Tibial nerve (tissue), 4 donors: ENCODE results near the gene GIGYF1. TPM values are rescaled to one million over a fixed set of nuclear protein-coding genes. Genes with fewer than 3 reads are reported as not detected.

Source experiments
- DNase-seq, 2 donors: peaks; one replicate each; pipeline ENCODE4 v3.0.0-alpha.2; 2019; ENCODE audit warnings: low spot score in 2 of 2
- H3K27ac ChIP-seq, 4 donors: fragments of 200-600 bp; sonication (generic) in 3 of 4; one replicate each; pipeline ENCODE4 v1.5.1; 2017 to 2019; ENCODE audit warnings: mild to moderate bottlenecking in 1 of 4
- H3K27me3 ChIP-seq, 2 donors: fragments of 200-600 bp; sonication (generic) in 1 of 2; one replicate each; pipeline versions ENCODE4 v1.5.1 to v1.6.0; 2017 to 2019
- H3K36me3 ChIP-seq, 3 donors: fragments of 200-600 bp; sonication (generic); one replicate each; pipeline ENCODE4 v1.5.1; 2018 to 2019
- H3K4me1 ChIP-seq, 4 donors: fragments of 200-600 bp; sonication (generic) in 3 of 4; one replicate each; pipeline ENCODE4 v1.5.1; 2017 to 2019
- H3K4me3 ChIP-seq, 4 donors: fragments of 200-600 bp; sonication (generic) in 3 of 4; one replicate each; pipeline ENCODE4 v1.5.1; 2017 to 2019; ENCODE audit warnings: mild to moderate bottlenecking in 1 of 4, moderate library complexity in 1 of 4
- H3K9me3 ChIP-seq, 4 donors: fragments of 200-600 bp; sonication (generic) in 3 of 4; one replicate each; pipeline ENCODE4 v1.5.1; 2017 to 2019
- EP300 ChIP-seq, 2 donors: sonication (generic); formaldehyde crosslinking; IDR thresholded peaks; one replicate each; pipeline ENCODE4 v1.6.1; 2017; ENCODE audit warnings: antibody characterized with exemption in 2 of 2, mild to moderate bottlenecking in 1 of 2
- POLR2A ChIP-seq, 2 donors: fragments of 450-650 bp; IDR thresholded peaks; one replicate each; pipeline ENCODE4 v1.6.1; 2017; ENCODE audit warnings: antibody characterized with exemption in 2 of 2, mild to moderate bottlenecking in 2 of 2, moderate library complexity in 2 of 2
- WGBS, 2 donors: methylation state at CpG; one replicate each; pipeline ENCODE4 v1.1.5; 2018; 5-methylcytosine and 5-hydroxymethylcytosine counted together
- total RNA-seq, 4 donors: library from RNA; depleted of rRNA; stranded (reverse); fragments of >200 nt; gene quantifications; one replicate each; pipeline ENCODE4 v1.1.0, GENCODE V29; 2016
- TF ChIP-seq, protein P1 (sequence below), 5 experiments: fragments of 200-600 bp in 3 of 5; fragments of 450-650 bp in 2 of 5; sonication (generic) in 3 of 5; IDR thresholded peaks; one replicate each; pipeline ENCODE4 v1.5.1; 2016 to 2019; ENCODE audit warnings: antibody characterized with exemption in 5 of 5, mild to moderate bottlenecking in 3 of 5, moderate library complexity in 2 of 5

The GIGYF1 gene
- total RNA-seq, 4 donors from 2014 or later, result 50.9 to 98.1 (median 64.7) TPM

GRCh38 chr7:100641860-100642533, 52.1 kb downstream of the GIGYF1 start:
- Histone ChIP-seq H3K36me3 (no peaks in the 10 kb centered on the region), H3K27me3 (peaks cover 0 to 69% of the 10 kb centered on the region in 2 donors), H3K4me3 (no peak overlapping the region), H3K9me3 (no peaks in the 10 kb centered on the region), H3K4me1 (no peaks in the 10 kb centered on the region), H3K27ac (no peak overlapping the region)
- WGBS, 2 donors, result 64 to 90% methylated on average over 7 to 9 of the region's 10 CpGs
- no peak for DNase-seq
- TF ChIP-seq EP300 (IDR thresholded peaks at IDR 0.05), result no peak
- TF ChIP-seq POLR2A (IDR thresholded peaks at IDR 0.05), result no peak
- TF ChIP-seq, protein P1, sequence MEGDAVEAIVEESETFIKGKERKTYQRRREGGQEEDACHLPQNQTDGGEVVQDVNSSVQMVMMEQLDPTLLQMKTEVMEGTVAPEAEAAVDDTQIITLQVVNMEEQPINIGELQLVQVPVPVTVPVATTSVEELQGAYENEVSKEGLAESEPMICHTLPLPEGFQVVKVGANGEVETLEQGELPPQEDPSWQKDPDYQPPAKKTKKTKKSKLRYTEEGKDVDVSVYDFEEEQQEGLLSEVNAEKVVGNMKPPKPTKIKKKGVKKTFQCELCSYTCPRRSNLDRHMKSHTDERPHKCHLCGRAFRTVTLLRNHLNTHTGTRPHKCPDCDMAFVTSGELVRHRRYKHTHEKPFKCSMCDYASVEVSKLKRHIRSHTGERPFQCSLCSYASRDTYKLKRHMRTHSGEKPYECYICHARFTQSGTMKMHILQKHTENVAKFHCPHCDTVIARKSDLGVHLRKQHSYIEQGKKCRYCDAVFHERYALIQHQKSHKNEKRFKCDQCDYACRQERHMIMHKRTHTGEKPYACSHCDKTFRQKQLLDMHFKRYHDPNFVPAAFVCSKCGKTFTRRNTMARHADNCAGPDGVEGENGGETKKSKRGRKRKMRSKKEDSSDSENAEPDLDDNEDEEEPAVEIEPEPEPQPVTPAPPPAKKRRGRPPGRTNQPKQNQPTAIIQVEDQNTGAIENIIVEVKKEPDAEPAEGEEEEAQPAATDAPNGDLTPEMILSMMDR (IDR thresholded peaks at IDR 0.05), result no peak

- no peak within 1 kb of the TSS for H3K4me3 ChIP-seq
- no peaks in the 10 kb centered on the region for H3K9me3 ChIP-seq
- no peaks in the 10 kb centered on the region for H3K4me1 ChIP-seq
- H3K27ac ChIP-seq, result no peak within 1 kb of the TSS
- no peak for DNase-seq
- TF ChIP-seq EP300 (IDR thresholded peaks at IDR 0.05), result no peak
- TF ChIP-seq, protein P1 (IDR thresholded peaks at IDR 0.05), result no peak
- TF ChIP-seq POLR2A (IDR thresholded peaks at IDR 0.05), result no peak
- peaks cover 0 to 63% of the 10 kb centered on the region in 2 donors for H3K27me3 ChIP-seq
- WGBS, 2 donors, result 49 to 60% methylated on average over 7 to 10 of the region's 10 CpGs
- no peaks in the 10 kb centered on the region for H3K36me3 ChIP-seq
Observed at GRCh38 chr7:100641463-100641859, 52.6 kb downstream of the GIGYF1 start, which contains the start of gene TFR2. TFR2 (minus strand) TSS chr7:100641552; CDS start chr7:100641509, 43 bp downstream.

- Histone ChIP-seq H3K9me3 (no peaks in the 10 kb centered on the region), H3K27me3 (peaks cover 0 to 57% of the 10 kb centered on the region in 2 donors), H3K36me3 (no peaks in the 10 kb centered on the region), H3K4me3 (no peak overlapping the region), H3K4me1 (no peaks in the 10 kb centered on the region), H3K27ac (no peak overlapping the region)
- TF ChIP-seq, protein P1 (IDR thresholded peaks at IDR 0.05), result no peak
- no peak for TF ChIP-seq POLR2A (IDR thresholded peaks at IDR 0.05)
- 69 to 71% methylated on average over 23 to 24 of the region's 24 CpGs for WGBS, 2 donors
- no peak for DNase-seq
Observed at GRCh38 chr7:100640517-100641440, 53.3 kb downstream of the GIGYF1 start.

- TF ChIP-seq EP300 (IDR thresholded peaks at IDR 0.05) (no peak), POLR2A (IDR thresholded peaks at IDR 0.05) (no peak)
- TF ChIP-seq, protein P1 (IDR thresholded peaks at IDR 0.05), result no peak
- H3K4me3 ChIP-seq, result no peak overlapping the region
- H3K4me1 ChIP-seq, result no peaks in the 10 kb centered on the region
- H3K9me3 ChIP-seq, result no peaks in the 10 kb centered on the region
- H3K27ac ChIP-seq, result no peak overlapping the region
- 70 to 74% methylated on average over 17 of the region's 17 CpGs for WGBS, 2 donors
- H3K36me3 ChIP-seq, result no peaks in the 10 kb centered on the region
- peaks cover 0 to 53% of the 10 kb centered on the region in 2 donors for H3K27me3 ChIP-seq
- no peak for DNase-seq
Observed at GRCh38 chr7:100639995-100640516, 54.0 kb downstream of the GIGYF1 start.
